Calu3 (cell line): ENCODE results near the gene FSHR. TPM values are rescaled to one million over a fixed set of nuclear protein-coding genes. Genes with fewer than 3 reads are reported as not detected.

Experiments
- BruUV-seq: library from RNA; stranded (reverse); fragments of 400-500 nt; replicated peaks from 2 replicates; lab custom pipeline; 2021; lab: Mats Ljungman, UMichigan
- CTCF ChIA-PET: fragments of 300-600 bp; sonication (Branson Sonifier 250); formaldehyde crosslinking; loops from one replicate; lab custom pipeline; 2022; ENCODE audit warnings: antibody characterized with exemption; lab: Charles Lee
- DNase-seq: peaks from one replicate; pipeline ENCODE4 v3.0.0; 2022
- H3K27ac Mint-ChIP-seq: one replicate; pipeline ENCODE4 v1.8.0; 2022; ENCODE audit warnings: mixed read lengths; ENCODE audit not compliant: unreplicated experiment
- H3K27me3 Mint-ChIP-seq: one replicate; pipeline ENCODE4 v1.8.0; 2022; ENCODE audit warnings: mixed read lengths; ENCODE audit not compliant: unreplicated experiment
- H3K36me3 Mint-ChIP-seq: one replicate; pipeline ENCODE4 v1.8.0; 2022; ENCODE audit warnings: mild to moderate bottlenecking, moderate library complexity, mixed read lengths; ENCODE audit not compliant: insufficient read depth, unreplicated experiment
- H3K4me1 Mint-ChIP-seq: one replicate; pipeline ENCODE4 v1.8.0; 2022; ENCODE audit warnings: mild to moderate bottlenecking, low read depth, mixed read lengths; ENCODE audit not compliant: unreplicated experiment
- H3K4me3 Mint-ChIP-seq: one replicate; pipeline ENCODE4 v1.8.0; 2022; ENCODE audit warnings: mild to moderate bottlenecking, low read depth, moderate library complexity, mixed read lengths; ENCODE audit not compliant: unreplicated experiment
- H3K9me3 Mint-ChIP-seq: one replicate; pipeline ENCODE4 v1.8.0; 2022; ENCODE audit warnings: low read depth, mixed read lengths; ENCODE audit not compliant: unreplicated experiment
- intact Hi-C: fragments of 100-400 bp; cut with micrococcal nuclease; formaldehyde crosslinking; loops from one replicate; pipeline ENCODE4 v1.10.0; 2022; ENCODE audit not compliant: unreplicated experiment
- total RNA-seq: library from RNA; stranded (reverse); gene quantifications from 2 replicates; pipeline ENCODE4 v1.2.3, GENCODE V29; 2022
- TF ChIP-seq, protein P1 (sequence below): fragments of 200-600 bp; IDR thresholded peaks from one replicate; pipeline ENCODE4 v1.8.0; 2022; ENCODE audit warnings: antibody characterized with exemption; ENCODE audit not compliant: unreplicated experiment

Gene FSHR
- total RNA-seq, 1 experiment from 2014 or later, result not detected

DNA sequence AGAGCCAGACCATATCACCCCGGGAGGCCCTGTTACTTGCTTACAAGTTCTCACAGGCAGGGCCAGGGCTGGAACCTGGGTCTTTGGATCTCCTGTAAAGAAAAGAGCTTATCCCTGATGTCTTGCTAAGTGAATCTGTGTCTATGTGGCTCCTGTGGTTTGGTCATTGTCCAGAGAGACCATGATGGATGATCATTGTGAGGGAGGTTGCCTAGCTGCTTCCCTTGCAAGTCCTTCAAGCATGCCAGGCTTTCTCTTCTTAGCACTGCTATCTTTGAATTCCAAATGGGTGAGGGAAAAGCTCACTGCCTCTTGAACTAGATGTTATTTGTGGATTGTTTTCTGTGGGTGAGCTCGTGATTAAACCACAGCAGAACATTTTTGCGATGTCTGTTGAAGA lies 151.6 kb downstream of the FSHR start:
- H3K4me3 Mint-ChIP-seq, result no peak overlapping the region
- no peaks in the 10 kb centered on the region for H3K27me3 Mint-ChIP-seq
- CTCF ChIA-PET, result no interaction called here
- H3K9me3 Mint-ChIP-seq, result peaks cover 13% of the 10 kb centered on the region
- no peak for DNase-seq
- intact Hi-C loops, result no loop called here
- TF ChIP-seq, protein P1, sequence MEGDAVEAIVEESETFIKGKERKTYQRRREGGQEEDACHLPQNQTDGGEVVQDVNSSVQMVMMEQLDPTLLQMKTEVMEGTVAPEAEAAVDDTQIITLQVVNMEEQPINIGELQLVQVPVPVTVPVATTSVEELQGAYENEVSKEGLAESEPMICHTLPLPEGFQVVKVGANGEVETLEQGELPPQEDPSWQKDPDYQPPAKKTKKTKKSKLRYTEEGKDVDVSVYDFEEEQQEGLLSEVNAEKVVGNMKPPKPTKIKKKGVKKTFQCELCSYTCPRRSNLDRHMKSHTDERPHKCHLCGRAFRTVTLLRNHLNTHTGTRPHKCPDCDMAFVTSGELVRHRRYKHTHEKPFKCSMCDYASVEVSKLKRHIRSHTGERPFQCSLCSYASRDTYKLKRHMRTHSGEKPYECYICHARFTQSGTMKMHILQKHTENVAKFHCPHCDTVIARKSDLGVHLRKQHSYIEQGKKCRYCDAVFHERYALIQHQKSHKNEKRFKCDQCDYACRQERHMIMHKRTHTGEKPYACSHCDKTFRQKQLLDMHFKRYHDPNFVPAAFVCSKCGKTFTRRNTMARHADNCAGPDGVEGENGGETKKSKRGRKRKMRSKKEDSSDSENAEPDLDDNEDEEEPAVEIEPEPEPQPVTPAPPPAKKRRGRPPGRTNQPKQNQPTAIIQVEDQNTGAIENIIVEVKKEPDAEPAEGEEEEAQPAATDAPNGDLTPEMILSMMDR, result no peak
- no peaks in the 10 kb centered on the region for H3K4me1 Mint-ChIP-seq
- no peaks in the 10 kb centered on the region for H3K36me3 Mint-ChIP-seq
- no TSS peak for BruUV-seq
- H3K27ac Mint-ChIP-seq, result no peak overlapping the region

DNA sequence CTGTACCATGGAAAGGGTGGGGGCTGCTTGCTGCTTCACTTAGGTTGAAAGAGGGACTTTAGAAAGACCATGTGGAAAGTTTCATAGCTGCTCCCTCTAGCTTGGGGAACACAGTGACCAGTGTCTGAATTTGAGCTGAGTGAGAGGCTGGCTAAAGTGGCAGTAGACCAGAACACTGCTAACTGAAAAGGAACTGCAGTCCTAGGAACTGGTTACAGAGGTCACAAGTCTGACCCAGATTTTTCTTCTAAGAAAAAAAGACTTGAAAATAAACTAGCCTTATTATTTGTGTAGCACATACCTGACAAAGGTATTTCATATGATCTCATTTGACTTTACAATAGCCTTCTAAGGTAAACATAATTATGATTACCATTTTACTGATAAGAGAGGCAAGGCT lies 153.6 kb downstream of the FSHR start:
- no peaks in the 10 kb centered on the region for H3K27me3 Mint-ChIP-seq
- CTCF ChIA-PET, result no interaction called here
- intact Hi-C loops, result no loop called here
- H3K4me3 Mint-ChIP-seq, result no peak overlapping the region
- BruUV-seq, result no TSS peak
- DNase-seq, result no peak
- TF ChIP-seq, protein P1, result no peak
- no peaks in the 10 kb centered on the region for H3K36me3 Mint-ChIP-seq
- peaks cover 7% of the 10 kb centered on the region for H3K9me3 Mint-ChIP-seq
- no peaks in the 10 kb centered on the region for H3K4me1 Mint-ChIP-seq
- H3K27ac Mint-ChIP-seq, result no peak overlapping the region

DNA sequence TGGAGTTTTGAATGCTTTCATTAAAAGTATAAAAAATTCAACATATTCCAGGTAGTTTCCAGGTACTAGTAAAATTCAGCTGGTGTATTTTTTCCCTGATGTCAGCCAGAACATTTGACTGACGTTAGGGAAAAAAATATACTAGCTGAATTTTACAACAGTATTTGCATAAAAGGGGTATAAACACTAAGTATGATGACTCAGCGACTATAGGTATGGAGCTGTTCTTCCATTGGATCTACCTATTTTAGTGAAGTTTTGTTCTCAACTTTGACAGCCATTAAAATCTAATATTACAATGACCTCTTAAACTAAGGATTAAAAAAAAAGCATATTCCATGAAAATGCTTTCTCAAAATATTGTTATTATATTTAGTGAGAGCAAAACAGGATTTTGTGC lies 155.9 kb downstream of the FSHR start:
- intact Hi-C loops, result no loop called here
- H3K27me3 Mint-ChIP-seq, result no peaks in the 10 kb centered on the region
- CTCF ChIA-PET, result no interaction called here

DNA sequence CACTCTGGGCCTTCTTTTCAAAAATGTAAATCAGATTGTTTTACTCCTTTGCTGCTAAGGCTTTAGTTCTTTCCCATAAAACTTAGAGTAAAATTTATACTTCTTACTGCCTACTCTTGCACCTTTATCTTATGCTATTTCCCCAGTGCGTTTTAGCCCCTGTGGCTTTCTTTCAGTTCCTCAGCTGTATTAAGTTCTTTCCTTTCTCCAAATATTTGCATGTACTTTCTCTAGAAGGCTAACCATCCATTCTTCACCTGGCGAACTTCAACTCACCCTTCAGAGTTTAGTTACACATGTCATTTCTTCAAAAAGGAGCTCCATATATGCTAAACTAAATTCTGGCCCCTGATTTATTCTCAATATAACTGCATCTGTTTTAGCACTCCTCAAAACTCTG lies 160.7 kb downstream of the FSHR start:
- TF ChIP-seq, protein P1, result no peak
- H3K4me1 Mint-ChIP-seq, result no peaks in the 10 kb centered on the region
- H3K36me3 Mint-ChIP-seq, result no peaks in the 10 kb centered on the region
- intact Hi-C loops, result no loop called here
- H3K27me3 Mint-ChIP-seq, result no peaks in the 10 kb centered on the region
- CTCF ChIA-PET, result no interaction called here
- no TSS peak for BruUV-seq
- no peak overlapping the region for H3K27ac Mint-ChIP-seq
- no peak for DNase-seq
- H3K9me3 Mint-ChIP-seq, result peaks cover 10% of the 10 kb centered on the region
- H3K4me3 Mint-ChIP-seq, result no peak overlapping the region

More for the DNA sequence above, 155.9 kb downstream of the FSHR start:
- BruUV-seq, result no TSS peak
- peaks cover 8% of the 10 kb centered on the region for H3K9me3 Mint-ChIP-seq
- H3K27ac Mint-ChIP-seq, result no peak overlapping the region
- DNase-seq, result no peak
- H3K4me3 Mint-ChIP-seq, result no peak overlapping the region
- no peaks in the 10 kb centered on the region for H3K4me1 Mint-ChIP-seq
- H3K36me3 Mint-ChIP-seq, result no peaks in the 10 kb centered on the region
- TF ChIP-seq, protein P1, result no peak
